ENCODE data around the gene SMC1B. TPM values are rescaled to one million over a fixed set of nuclear protein-coding genes. Genes with fewer than 3 reads are reported as not detected.
A peak's percentile ranks its signal among the peaks of the same experiment; 100 is the strongest.
"Not testable (repeated sequence)": the region's sequence is repeated elsewhere in the genome, so short reads cannot be mapped to it uniquely, and the experiment has no call there.

SMC1B gene
- total RNA-seq, 2 experiments from 2014 or later, result 0.08 TPM; not detected in 1

- H4K20me1 ChIP-seq (ENCODE audit: insufficient read depth, low read length), result no peaks in the 10 kb centered on the region
- ChIA-PET CTCF (ENCODE audit: unreplicated experiment) (no interaction called here), POLR2A (no interaction called here)
- no peak overlapping the region for H3K4me2 ChIP-seq (ENCODE audit: low read length)
- no peak overlapping the region for H3K27ac ChIP-seq (ENCODE audit: low read depth, low read length, poor library complexity, severe bottlenecking)
- no peaks in the 10 kb centered on the region for H3K79me2 ChIP-seq (ENCODE audit: insufficient read depth, low read depth, low read length)
- no peak overlapping the region for H2AFZ ChIP-seq (ENCODE audit: low read length)
- TF ChIP-seq EZH2phosphoT487 (IDR thresholded peaks at IDR 0.05; ENCODE audit: borderline replicate concordance, low read depth, low read length), result no peak
- TF ChIP-seq, protein P1, sequence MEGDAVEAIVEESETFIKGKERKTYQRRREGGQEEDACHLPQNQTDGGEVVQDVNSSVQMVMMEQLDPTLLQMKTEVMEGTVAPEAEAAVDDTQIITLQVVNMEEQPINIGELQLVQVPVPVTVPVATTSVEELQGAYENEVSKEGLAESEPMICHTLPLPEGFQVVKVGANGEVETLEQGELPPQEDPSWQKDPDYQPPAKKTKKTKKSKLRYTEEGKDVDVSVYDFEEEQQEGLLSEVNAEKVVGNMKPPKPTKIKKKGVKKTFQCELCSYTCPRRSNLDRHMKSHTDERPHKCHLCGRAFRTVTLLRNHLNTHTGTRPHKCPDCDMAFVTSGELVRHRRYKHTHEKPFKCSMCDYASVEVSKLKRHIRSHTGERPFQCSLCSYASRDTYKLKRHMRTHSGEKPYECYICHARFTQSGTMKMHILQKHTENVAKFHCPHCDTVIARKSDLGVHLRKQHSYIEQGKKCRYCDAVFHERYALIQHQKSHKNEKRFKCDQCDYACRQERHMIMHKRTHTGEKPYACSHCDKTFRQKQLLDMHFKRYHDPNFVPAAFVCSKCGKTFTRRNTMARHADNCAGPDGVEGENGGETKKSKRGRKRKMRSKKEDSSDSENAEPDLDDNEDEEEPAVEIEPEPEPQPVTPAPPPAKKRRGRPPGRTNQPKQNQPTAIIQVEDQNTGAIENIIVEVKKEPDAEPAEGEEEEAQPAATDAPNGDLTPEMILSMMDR (conservative IDR thresholded peaks at IDR 0.05; ENCODE audit: low read length), result no peak
- H3K36me3 ChIP-seq (ENCODE audit: insufficient read depth, low read length), result no peaks in the 10 kb centered on the region
- no peaks in the 10 kb centered on the region for H3K9me3 ChIP-seq (ENCODE audit: low read length)
- no peak for DNase-seq (ENCODE audit: low spot score)
- peaks cover 8% of the 10 kb centered on the region for H3K4me1 ChIP-seq (ENCODE audit: insufficient read depth, low read length, poor library complexity, severe bottlenecking)
- H3K9me2 ChIP-seq (ENCODE audit: insufficient read depth, low read length), result no peaks in the 10 kb centered on the region
- intact Hi-C loops (cut with micrococcal nuclease; ENCODE audit: unreplicated experiment), result no loop called here
- BruUV-seq (replicated peaks), result no TSS peak
- H3K4me3 ChIP-seq (ENCODE audit: low read depth, low read length, poor library complexity, severe bottlenecking), result no peak overlapping the region
These were observed 114.4 kb downstream of the SMC1B start for GRCh38 chr22:45298934-45299505.

- Histone ChIP-seq H2AFZ (ENCODE audit: low read length) (peak overlapping the region; percentile 97), H3K36me3 (ENCODE audit: insufficient read depth, low read length) (no peaks in the 10 kb centered on the region), H3K4me1 (ENCODE audit: insufficient read depth, low read length, poor library complexity, severe bottlenecking) (peaks cover 8% of the 10 kb centered on the region), H3K9me3 (ENCODE audit: low read length) (no peaks in the 10 kb centered on the region), H3K9me2 (ENCODE audit: insufficient read depth, low read length) (no peaks in the 10 kb centered on the region), H4K20me1 (ENCODE audit: insufficient read depth, low read length) (no peaks in the 10 kb centered on the region), H3K4me3 (ENCODE audit: low read depth, low read length, poor library complexity, severe bottlenecking) (no peak overlapping the region), H3K27ac (ENCODE audit: low read depth, low read length, poor library complexity, severe bottlenecking) (no peak overlapping the region), H3K79me2 (ENCODE audit: insufficient read depth, low read depth, low read length) (no peaks in the 10 kb centered on the region), H3K4me2 (ENCODE audit: low read length) (peak overlapping the region; percentile 34)
- DNase-seq (ENCODE audit: low spot score), result peak; percentile 35
- POLR2A ChIA-PET, result no interaction called here
- TF ChIP-seq, protein P1 (conservative IDR thresholded peaks at IDR 0.05; ENCODE audit: low read length), result no peak
- no peak for TF ChIP-seq EZH2phosphoT487 (IDR thresholded peaks at IDR 0.05; ENCODE audit: borderline replicate concordance, low read depth, low read length)
- CTCF ChIA-PET (ENCODE audit: unreplicated experiment), result no interaction called here
- no TSS peak for BruUV-seq (replicated peaks)
- intact Hi-C loops (cut with micrococcal nuclease; ENCODE audit: unreplicated experiment), result no loop called here
These were observed 116.6 kb downstream of the SMC1B start for GRCh38 chr22:45296628-45297297.

- Histone ChIP-seq H3K79me2 (ENCODE audit: insufficient read depth, low read depth, low read length) (no peaks in the 10 kb centered on the region), H3K36me3 (ENCODE audit: insufficient read depth, low read length) (no peaks in the 10 kb centered on the region), H2AFZ (ENCODE audit: low read length) (no peak overlapping the region), H3K27ac (ENCODE audit: low read depth, low read length, poor library complexity, severe bottlenecking) (no peak overlapping the region), H3K9me3 (ENCODE audit: low read length) (no peaks in the 10 kb centered on the region), H4K20me1 (ENCODE audit: insufficient read depth, low read length) (no peaks in the 10 kb centered on the region), H3K4me2 (ENCODE audit: low read length) (no peak overlapping the region), H3K9me2 (ENCODE audit: insufficient read depth, low read length) (no peaks in the 10 kb centered on the region), H3K4me1 (ENCODE audit: insufficient read depth, low read length, poor library complexity, severe bottlenecking) (peaks cover 8% of the 10 kb centered on the region), H3K4me3 (ENCODE audit: low read depth, low read length, poor library complexity, severe bottlenecking) (no peak overlapping the region)
- CTCF ChIA-PET (ENCODE audit: unreplicated experiment), result interaction anchor here (0.5 kb wide), 1 partner anchor 22 kb away, joined by 4 read pairs; no protein-coding TSS in a partner anchor
- POLR2A ChIA-PET, result no interaction called here
- intact Hi-C loops (cut with micrococcal nuclease; ENCODE audit: unreplicated experiment), result no loop called here
- DNase-seq (ENCODE audit: low spot score), result no peak
- TF ChIP-seq, protein P1 (conservative IDR thresholded peaks at IDR 0.05; ENCODE audit: low read length), result no peak
- no peak for TF ChIP-seq EZH2phosphoT487 (IDR thresholded peaks at IDR 0.05; ENCODE audit: borderline replicate concordance, low read depth, low read length)
- BruUV-seq (replicated peaks), result no TSS peak
These were observed 117.9 kb downstream of the SMC1B start for GRCh38 chr22:45295492-45295891.

DNA sequence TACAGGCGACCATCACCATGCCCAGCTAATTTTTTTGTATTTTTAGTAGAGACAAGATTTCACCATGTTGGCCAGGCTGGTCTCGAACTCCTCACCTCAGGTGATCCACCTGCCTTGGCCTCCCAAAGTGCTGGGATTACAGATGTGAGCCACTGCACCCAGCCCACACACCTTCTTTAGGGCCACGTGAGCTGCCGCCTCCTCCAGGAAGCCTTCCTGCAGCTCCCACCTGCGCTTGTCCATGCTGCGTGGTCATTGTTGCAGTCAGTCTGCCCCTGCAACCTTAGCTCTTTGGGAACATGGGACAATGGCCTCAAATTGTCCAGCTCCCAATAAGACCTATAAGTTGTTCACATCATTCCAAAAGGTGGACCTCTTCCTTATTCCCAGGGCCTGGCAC lies 118.4 kb downstream of the SMC1B start:
- DNase-seq (ENCODE audit: low spot score); H3K36me3 ChIP-seq (ENCODE audit: insufficient read depth, low read length); H2AFZ ChIP-seq (ENCODE audit: low read length); BruUV-seq (replicated peaks); H3K9me3 ChIP-seq (ENCODE audit: low read length); H3K79me2 ChIP-seq (ENCODE audit: insufficient read depth, low read depth, low read length); H3K4me3 ChIP-seq (ENCODE audit: low read depth, low read length, poor library complexity, severe bottlenecking); H3K27ac ChIP-seq (ENCODE audit: low read depth, low read length, poor library complexity, severe bottlenecking); H3K9me2 ChIP-seq (ENCODE audit: insufficient read depth, low read length); H3K4me2 ChIP-seq (ENCODE audit: low read length); H4K20me1 ChIP-seq (ENCODE audit: insufficient read depth, low read length); H3K4me1 ChIP-seq (ENCODE audit: insufficient read depth, low read length, poor library complexity, severe bottlenecking); intact Hi-C loops (cut with micrococcal nuclease; ENCODE audit: unreplicated experiment): not testable (repeated sequence)
- ChIA-PET POLR2A (interaction anchor here (1.0 kb wide), 1 partner anchor 8 kb away, joined by 5 read pairs; no protein-coding TSS in a partner anchor), CTCF (ENCODE audit: unreplicated experiment) (interaction anchor here (0.5 kb wide), 1 partner anchor 21 kb away, joined by 4 read pairs; no protein-coding TSS in a partner anchor)
